Hematopoietic multipotent progenitor cell treated with erythropoietin and hydrocortisone succinate and interleukin-3 and kit ligand, for 8 days (in vitro differentiated cells): ENCODE data around the gene CD8B2.
A peak's percentile ranks its signal among the peaks of the same experiment; 100 is the strongest.
"Not testable (repeated sequence)": the region's sequence is repeated elsewhere in the genome, so short reads cannot be mapped to it uniquely, and the experiment has no call there.

Experiments used
- DNase-seq: peaks from one replicate; pipeline ENCODE4 v3.0.0-alpha.2; 2015

The CD8B2 gene

GRCh38 chr2:106486551-106487385 is at the start of gene CD8B2:
Gene CD8B2, plus strand, starts transcription at chr2:106487364. Its CDS starts 63 bp downstream, at chr2:106487427.
- DNase-seq: not testable (repeated sequence)

DNA sequence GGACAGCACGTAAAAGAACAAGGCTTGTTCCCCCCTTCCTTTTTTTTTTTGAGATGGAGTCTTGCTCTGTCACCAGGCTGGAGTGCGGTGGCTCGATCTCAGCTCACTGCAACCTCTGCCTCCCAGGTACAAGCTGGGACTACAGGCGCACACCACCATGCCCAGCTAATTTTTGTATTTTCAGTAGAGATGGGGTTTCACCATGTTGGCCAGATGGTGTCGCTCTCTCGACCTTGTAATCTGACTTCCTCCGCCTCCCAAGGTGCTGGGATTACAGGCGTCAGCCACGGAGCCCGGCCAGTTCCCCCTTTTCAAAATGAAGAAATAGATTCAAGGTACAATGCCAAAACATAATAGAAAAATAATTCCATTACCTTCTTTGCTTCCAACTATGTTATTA is 25.3 kb upstream of the CD8B2 start:
- peak; percentile 11 for DNase-seq

DNA sequence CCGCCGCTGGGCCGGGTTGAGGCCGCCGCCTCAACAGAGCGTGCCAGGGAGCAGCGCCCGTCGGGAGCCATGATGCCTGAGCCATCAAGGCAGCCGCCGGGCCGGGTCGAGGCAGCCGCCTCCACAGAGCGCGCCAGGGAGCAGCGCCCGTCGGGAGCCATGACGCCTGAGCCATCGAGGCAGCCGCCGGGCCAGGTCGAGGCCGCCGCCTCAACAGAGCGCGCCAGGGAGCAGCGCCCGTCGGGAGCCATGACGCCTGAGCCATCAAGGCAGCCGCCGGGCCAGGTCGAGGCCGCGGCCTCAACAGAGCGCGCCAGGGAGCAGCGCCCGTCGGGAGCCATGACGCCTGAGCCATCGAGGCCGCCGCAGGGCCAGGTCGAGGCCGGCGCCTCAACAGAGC is 19.6 kb upstream of the CD8B2 start:
- not testable (repeated sequence) for DNase-seq

- not testable (repeated sequence) for DNase-seq
Measured at GRCh38 chr2:106468107-106468506, 19.1 kb upstream of the CD8B2 start, which contains the start of gene RGPD3. Gene RGPD3, minus strand, starts transcription at chr2:106468413. Its CDS starts 125 bp downstream, at chr2:106468288.

GRCh38 chr2:106470658-106471057 is 16.5 kb upstream of the CD8B2 start:
- not testable (repeated sequence) for DNase-seq

GRCh38 chr2:106477647-106478046 is 9.5 kb upstream of the CD8B2 start:
- not testable (repeated sequence) for DNase-seq

DNA sequence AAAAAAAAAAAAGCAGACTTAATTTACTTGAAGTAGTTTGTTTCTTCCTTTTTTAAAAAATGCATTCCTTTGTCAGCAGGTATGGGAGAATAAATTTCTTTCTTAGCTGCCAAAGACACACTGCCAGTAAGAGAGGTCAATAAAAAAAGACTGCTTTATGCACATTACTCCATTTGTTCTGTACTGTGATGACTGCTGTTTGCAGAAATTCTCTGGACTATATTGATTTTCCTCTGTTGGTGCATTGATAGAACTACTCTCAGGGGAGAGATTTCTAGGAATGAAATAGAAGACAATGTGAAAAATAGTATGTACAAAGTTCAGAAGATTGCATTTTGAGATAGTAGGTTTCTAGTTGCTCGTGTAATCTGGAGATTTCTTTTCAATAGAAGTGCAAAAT is 7.6 kb upstream of the CD8B2 start:
- DNase-seq: not testable (repeated sequence)

DNA sequence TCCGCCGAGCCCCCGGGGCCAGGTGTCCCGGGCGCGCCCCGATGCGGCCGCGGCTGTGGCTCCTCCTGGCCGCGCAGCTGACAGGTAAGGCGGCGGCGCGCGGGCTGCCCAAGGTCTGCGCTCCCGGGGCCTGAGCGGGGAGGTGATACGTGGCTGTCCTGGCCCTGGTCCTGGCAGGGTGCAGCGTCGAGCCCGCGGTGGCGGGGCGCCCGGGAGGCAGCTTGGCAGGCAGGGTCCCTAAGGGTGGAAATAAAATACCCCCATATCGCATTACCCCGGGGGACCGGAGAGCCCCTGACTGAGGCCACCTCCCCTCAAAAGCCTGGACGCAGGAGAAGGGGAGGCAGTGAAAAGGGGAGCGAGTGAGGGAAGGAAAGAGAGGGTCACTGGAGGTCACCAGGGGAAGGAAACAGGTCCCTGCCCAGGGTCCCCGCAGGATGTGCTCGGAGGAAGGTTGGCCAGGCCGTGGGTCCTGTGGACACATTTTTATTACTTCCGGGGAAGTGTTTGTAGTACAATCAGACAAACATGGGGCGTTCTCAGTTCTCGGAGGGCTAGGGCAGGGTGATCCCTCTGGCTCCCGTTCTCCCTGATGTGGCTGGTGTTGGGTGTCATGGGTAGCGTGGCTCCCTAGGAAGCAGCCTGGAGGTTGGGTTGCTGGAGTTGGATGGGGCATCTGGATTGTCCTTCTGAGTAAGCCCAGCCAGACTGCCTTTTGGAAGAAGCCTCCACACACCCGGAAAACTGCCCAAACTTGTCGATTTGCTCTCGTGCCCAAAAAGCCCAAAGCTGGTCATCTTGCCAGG is 425 bp downstream of the CD8B2 start:
- not testable (repeated sequence) for DNase-seq

GRCh38 chr2:106489701-106490100 is 2.5 kb downstream of the CD8B2 start:
- DNase-seq: not testable (repeated sequence)

DNA sequence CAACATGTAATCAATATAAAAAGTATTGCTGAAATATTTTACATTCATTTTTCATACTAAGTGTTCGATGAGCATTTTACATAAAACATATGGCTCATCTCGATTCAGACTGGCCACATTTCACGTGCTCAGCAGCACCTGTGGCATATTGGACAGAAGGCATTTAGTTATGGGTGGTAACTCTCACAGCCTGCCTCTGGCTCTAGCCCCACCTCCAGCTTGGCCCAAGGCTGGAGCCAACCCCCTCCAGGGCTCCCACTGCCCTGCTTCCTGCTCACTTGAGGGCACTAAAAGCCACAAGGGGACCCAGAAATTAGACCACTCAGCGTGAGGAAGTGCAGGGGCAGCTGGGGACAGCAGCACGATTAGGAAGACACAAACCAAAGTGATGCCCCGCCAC is 5.2 kb downstream of the CD8B2 start:
- not testable (repeated sequence) for DNase-seq

DNA sequence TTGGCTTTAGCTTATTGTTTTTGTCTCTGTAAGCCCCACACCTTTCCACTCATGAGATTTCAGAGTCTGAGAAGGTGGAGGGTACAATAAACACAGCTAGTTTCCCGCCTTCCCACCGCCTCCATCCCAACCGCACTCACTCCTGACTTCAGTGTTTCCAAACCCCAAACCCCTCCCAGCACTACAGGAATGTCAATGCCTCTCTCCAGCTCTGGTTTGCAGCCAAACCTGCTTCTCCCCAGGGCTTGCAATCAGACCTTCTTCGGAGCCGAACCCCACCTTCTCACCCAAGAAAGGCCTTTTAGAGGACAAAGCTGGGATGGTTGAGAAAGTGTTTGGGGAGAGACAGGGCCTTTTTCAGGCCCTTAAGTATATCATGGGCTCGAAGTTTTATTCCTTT is 5.7 kb downstream of the CD8B2 start:
- not testable (repeated sequence) for DNase-seq

- DNase-seq: not testable (repeated sequence)
Measured at GRCh38 chr2:106498549-106498948, 11.4 kb downstream of the CD8B2 start.

- not testable (repeated sequence) for DNase-seq
Measured at GRCh38 chr2:106500350-106500749, 13.2 kb downstream of the CD8B2 start.

DNA sequence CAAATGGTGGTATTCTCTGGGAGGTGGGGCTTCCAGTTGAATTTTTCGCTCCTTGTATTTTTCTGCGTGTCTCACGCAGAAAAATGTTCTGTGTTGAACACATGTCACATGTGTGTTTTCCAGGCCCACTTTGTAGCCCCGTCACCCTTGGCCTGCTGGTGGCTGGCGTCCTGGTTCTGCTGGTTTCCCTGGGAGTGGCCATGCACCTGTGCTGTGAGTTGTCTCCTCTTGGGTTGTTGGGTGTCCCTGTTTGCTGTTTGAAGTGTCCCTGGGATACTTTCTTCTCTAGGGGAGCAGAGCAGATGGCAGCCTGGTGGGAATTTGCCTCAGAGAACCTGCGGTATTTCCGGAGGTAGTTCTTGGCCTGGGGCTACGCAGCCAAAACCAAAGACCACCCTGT is 15.2 kb downstream of the CD8B2 start:
- DNase-seq: not testable (repeated sequence)

DNA sequence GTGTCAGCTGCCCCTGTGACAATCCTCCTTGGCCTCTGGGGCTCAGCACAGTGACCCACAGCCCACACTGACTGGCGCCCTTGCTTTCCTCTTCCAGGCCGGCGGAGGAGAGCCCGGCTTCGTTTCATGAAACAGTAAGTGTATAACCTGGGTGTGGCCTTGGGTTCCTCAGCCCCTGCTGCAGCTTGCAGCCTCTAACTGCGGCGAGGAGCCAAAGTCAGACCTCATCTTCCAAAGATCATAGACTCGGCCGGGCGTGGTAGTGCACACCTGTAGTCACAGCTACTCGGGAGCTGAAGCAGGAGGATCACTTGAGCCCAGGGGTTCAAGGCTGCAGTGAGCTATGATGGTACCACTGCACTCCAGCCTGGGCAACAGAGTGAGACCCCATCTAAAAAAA is 17.0 kb downstream of the CD8B2 start:
- not testable (repeated sequence) for DNase-seq

- not testable (repeated sequence) for DNase-seq
Measured at GRCh38 chr2:106504787-106505186, 17.6 kb downstream of the CD8B2 start.

GRCh38 chr2:106506002-106506687 is 19.0 kb downstream of the CD8B2 start:
- not testable (repeated sequence) for DNase-seq

DNA sequence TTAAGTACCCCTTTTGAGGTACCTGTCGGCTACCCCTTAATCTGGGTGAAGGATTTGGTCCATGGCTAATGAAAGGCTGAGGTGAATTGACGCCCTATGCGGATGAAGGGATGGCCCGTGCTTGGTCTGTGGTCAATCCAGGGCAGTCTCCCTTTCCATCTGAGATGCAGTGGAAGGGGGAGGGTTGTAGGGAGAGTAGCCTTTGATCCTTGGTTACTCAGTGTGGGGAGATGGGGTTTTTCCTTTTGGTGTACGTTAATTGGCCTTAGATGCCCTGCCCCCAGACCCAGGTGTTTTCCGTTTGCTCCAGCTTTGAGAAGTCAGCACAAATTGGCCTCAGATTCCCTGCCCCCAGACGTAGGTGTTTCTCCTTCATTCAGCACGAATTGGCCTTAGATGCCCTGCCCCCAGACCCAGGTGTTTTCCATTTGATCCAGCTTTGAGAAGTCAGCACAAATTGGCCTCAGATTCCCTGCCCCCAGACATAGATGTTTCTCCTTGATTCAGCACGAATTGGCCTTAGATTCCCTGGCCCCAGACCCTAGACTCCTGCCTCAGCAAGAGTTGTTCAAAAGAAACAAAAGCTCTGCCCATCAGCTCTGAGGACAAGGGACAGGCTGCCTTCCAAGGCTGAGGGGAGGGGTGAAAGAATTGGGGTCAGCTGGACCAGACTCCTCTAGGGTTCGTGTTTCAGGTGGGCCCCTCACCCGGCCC is 21.7 kb downstream of the CD8B2 start:
- not testable (repeated sequence) for DNase-seq

DNA sequence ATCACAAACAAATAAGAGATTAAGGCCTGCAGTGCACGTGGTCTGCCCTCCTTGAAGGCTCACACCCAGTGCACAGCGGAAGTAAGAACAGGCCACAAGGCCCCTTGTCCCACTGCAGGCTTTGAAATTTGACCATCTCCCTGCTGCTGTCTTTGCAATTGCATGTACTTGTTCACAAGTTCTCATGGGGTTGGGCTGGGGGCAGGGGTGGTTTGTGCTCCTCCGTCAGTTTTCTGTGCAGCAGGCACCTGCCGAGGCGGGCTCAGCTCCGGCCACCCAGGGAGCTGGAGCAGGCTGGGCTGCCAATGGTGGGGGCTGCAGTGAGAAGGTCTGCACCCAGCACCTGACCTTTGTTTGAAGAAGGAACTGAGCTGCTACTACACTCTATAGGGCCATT is 22.2 kb downstream of the CD8B2 start:
- DNase-seq: not testable (repeated sequence)

GRCh38 chr2:106510791-106511190 is 23.6 kb downstream of the CD8B2 start:
- DNase-seq: not testable (repeated sequence)

GRCh38 chr2:106511476-106511901 is 24.3 kb downstream of the CD8B2 start:
- DNase-seq: not testable (repeated sequence)

DNA sequence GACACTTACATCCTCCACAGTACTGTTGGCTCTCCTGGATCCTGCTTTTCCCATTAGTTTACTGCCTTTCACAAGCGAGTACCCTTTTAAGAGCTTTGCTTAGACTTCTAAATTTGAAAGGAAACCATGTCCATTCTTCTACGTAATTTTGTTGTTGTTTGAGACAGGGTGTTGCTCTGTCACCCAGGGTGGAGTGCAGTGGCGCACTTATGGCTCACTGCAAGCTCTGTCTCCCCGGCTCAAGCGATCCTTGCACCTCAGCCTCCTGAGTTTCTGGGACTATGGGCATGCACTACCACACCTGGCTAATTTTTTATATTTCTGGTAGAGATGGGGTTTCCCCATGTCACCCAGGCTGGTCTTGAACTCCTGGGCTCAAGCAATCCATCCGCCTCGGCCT is 24.8 kb downstream of the CD8B2 start:
- DNase-seq: not testable (repeated sequence)
